BLaER1 (cell line): Measurements from ENCODE around the gene UMOD.

Experiments used
- H3K27ac ChIP-seq: shearing (Covaris generic); formaldehyde crosslinking; 2 replicates; pipeline ENCODE4 v1.8.1; 2022
- H3K27me3 ChIP-seq: shearing (Covaris generic); formaldehyde crosslinking; 2 replicates; pipeline ENCODE4 v1.8.1; 2022
- H3K36me3 ChIP-seq: shearing (Covaris generic); formaldehyde crosslinking; 2 replicates; pipeline ENCODE4 v1.8.1; 2022
- H3K4me1 ChIP-seq: shearing (Covaris generic); formaldehyde crosslinking; 2 replicates; pipeline ENCODE4 v1.8.1; 2022
- H3K4me2 ChIP-seq: shearing (Covaris generic); formaldehyde crosslinking; 2 replicates; pipeline ENCODE4 v1.8.1; 2022
- H3K4me3 ChIP-seq: shearing (Covaris generic); formaldehyde crosslinking; 2 replicates; pipeline ENCODE4 v1.8.1; 2022
- H3K9ac ChIP-seq: shearing (Covaris generic); formaldehyde crosslinking; 2 replicates; pipeline ENCODE4 v1.8.1; 2022
- H3K9me3 ChIP-seq: shearing (Covaris generic); formaldehyde crosslinking; 2 replicates; pipeline ENCODE4 v1.8.1; 2022
- H4K20me1 ChIP-seq: shearing (Covaris generic); formaldehyde crosslinking; 2 replicates; pipeline ENCODE4 v1.8.1; 2022
- Cebpa-rat ChIP-seq: shearing (Covaris generic); IDR thresholded peaks from 2 replicates; pipeline ENCODE4 v1.8.1; 2022

UMOD gene

DNA sequence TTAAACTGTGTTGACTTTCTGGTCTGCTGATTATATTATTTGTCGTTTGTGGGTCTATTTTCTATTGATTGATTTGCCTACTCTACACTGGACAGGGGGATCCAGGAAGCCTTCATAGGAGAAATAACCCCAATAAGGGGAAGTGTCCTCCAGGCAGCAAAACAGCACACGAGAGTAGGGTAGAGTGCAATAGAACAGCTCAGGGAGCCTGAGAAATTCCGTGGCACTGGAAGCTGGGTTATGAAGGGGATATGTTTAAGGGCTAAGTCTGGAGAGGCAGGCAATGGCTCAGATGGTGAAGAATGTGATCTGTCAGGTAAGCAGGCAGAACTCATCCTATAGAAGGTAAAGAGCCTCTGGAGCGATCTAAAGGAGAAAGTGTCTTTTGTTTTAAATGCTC lies 46.1 kb downstream of the UMOD start:
- no peak overlapping the region for H3K9ac ChIP-seq
- no peaks in the 10 kb centered on the region for H3K36me3 ChIP-seq
- no peak overlapping the region for H3K27ac ChIP-seq
- H3K9me3 ChIP-seq, result no peaks in the 10 kb centered on the region
- no peaks in the 10 kb centered on the region for H3K27me3 ChIP-seq
- no peak for TF ChIP-seq Cebpa-rat
- no peaks in the 10 kb centered on the region for H4K20me1 ChIP-seq
- H3K4me3 ChIP-seq, result no peak overlapping the region
- no peaks in the 10 kb centered on the region for H3K4me1 ChIP-seq
- no peak overlapping the region for H3K4me2 ChIP-seq

DNA sequence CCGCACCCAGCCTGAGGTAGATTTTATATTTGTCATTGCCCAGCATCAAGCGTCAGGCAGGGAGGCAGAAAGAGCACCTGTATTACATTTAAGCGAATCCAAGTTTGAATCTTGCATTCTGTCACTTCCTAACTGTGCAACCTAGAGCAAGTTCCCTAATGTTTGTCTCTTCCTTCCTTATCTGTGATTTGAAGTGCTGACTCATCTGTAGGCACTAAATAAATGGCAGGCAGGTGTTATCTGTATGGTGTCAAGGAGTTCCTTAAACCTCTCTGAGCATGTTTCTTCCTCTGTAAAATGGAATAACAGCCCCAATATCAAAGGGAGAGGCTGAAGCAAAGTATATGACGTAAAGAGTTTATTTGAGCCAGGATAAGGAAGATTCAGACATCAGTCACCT lies 49.5 kb downstream of the UMOD start:
- H3K27me3 ChIP-seq, result no peaks in the 10 kb centered on the region

DNA sequence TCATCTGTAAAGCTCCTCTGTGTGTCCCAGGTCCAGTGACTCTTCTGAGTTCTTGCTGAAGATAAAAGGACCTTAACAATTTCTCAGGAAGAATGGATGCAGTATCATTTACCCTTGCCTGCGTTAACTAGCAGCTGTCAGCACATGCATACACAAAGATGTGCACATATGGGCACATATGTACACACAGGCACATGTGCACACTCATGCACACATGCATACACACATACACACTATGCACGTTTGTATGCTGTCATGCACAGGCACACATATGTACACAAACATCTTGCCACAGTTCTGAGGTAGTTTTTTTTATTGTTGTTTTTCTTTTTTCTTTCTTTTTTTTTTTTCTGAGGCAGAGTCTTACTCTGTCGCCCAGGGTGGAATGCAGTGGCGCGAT lies 50.1 kb downstream of the UMOD start:
- no peak for TF ChIP-seq Cebpa-rat

More for the DNA sequence above, 49.5 kb downstream of the UMOD start:
- H3K9me3 ChIP-seq, result no peaks in the 10 kb centered on the region
- no peak overlapping the region for H3K9ac ChIP-seq
- no peaks in the 10 kb centered on the region for H4K20me1 ChIP-seq
- H3K4me2 ChIP-seq, result no peak overlapping the region
- H3K4me1 ChIP-seq, result no peaks in the 10 kb centered on the region
- H3K36me3 ChIP-seq, result no peaks in the 10 kb centered on the region
- no peak for TF ChIP-seq Cebpa-rat
- H3K4me3 ChIP-seq, result no peak overlapping the region
- H3K27ac ChIP-seq, result no peak overlapping the region

DNA sequence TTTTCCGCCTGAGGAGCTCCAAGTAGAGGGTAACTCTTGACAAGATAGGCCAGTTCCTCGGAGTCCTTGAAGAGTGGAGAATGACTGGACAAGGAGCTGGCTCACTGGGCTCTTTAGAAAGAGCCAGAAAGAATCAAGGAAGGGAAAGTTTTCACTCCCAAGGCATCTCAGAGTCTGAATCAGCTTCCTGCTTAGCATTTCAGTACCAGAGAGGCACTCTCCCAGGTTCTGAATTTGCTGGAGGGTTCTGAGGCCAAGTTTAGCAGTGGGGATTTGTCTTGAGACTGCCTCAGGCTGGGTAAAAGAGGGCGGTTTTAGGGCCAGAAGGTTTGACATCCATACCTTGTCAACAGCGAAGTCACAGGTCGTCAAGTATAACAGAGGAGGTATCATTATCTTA lies 50.7 kb downstream of the UMOD start:
- Histone ChIP-seq H3K4me2 (no peak overlapping the region), H3K36me3 (no peaks in the 10 kb centered on the region), H3K4me1 (no peaks in the 10 kb centered on the region), H4K20me1 (no peaks in the 10 kb centered on the region), H3K27ac (no peak overlapping the region), H3K9me3 (no peaks in the 10 kb centered on the region), H3K27me3 (no peaks in the 10 kb centered on the region), H3K4me3 (no peak overlapping the region), H3K9ac (no peak overlapping the region)
- TF ChIP-seq Cebpa-rat, result no peak

More for the DNA sequence above, 50.1 kb downstream of the UMOD start:
- Histone ChIP-seq H3K27ac (no peak overlapping the region), H4K20me1 (no peaks in the 10 kb centered on the region), H3K27me3 (no peaks in the 10 kb centered on the region), H3K4me2 (no peak overlapping the region), H3K4me3 (no peak overlapping the region), H3K36me3 (no peaks in the 10 kb centered on the region), H3K9ac (no peak overlapping the region), H3K9me3 (no peaks in the 10 kb centered on the region), H3K4me1 (no peaks in the 10 kb centered on the region)

DNA sequence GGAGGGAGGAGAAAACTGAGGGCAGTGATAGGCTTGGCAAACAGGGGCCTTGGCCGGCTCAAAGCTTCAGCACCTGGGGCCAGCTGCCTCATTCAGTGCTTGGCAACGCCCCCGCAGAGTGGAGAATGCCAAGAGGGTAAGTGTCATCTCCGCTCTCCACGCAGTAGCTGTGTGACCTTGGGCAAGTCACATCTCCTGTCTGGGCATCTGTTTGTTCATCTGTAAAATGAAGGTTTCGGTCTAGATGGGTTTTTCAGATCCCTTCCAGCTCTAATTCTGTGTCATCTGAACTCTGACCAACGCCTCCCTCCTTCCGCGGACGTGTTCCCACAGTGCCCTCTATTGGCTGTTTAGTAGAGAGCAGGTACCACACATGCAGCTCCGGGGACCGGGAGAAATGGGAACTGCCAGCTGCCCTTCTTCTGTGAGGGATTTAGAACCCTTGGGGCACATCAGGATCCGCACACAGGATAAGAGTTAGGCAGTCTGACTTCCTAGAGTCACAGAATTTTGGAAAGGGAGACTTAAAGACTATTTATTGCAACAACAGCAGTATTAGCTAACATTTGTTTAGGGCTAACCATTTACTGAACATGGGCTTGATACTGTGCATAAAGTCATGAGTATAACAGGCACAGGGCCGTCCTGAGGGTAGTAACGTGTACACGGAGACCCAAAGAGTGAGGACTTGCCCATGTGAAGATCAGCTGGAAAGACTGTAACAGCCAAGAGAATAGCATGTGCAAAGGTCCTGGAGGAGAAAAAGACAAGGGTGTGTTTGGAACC lies 52.0 kb downstream of the UMOD start:
- no peak overlapping the region for H3K9ac ChIP-seq
- no peaks in the 10 kb centered on the region for H4K20me1 ChIP-seq
- TF ChIP-seq Cebpa-rat, result no peak
- H3K4me2 ChIP-seq, result no peak overlapping the region
- H3K36me3 ChIP-seq, result no peaks in the 10 kb centered on the region
- no peaks in the 10 kb centered on the region for H3K27me3 ChIP-seq
- no peaks in the 10 kb centered on the region for H3K9me3 ChIP-seq
- H3K4me1 ChIP-seq, result no peaks in the 10 kb centered on the region
- no peak overlapping the region for H3K4me3 ChIP-seq
- H3K27ac ChIP-seq, result no peak overlapping the region

DNA sequence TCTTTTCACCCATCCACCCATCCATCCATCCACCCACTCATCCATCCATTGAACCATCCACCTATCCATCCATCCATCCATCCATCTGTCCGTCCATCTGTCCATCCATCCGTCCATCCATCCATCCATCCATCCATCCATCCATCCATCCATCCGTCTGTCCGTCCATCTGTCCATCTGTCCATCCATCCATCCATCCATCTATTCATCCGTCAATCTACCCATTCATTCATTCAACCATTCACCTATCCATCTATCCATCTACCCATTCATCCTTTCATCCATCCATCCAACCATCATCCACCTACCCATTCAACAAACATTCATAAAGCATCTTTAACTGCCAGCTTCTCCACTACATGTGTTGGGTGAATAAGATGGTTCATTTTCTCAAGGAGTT lies 54.1 kb downstream of the UMOD start:
- Histone ChIP-seq H3K27me3 (no peaks in the 10 kb centered on the region), H3K9ac (no peak overlapping the region), H4K20me1 (no peaks in the 10 kb centered on the region), H3K4me3 (no peak overlapping the region), H3K4me1 (no peaks in the 10 kb centered on the region), H3K36me3 (no peaks in the 10 kb centered on the region), H3K4me2 (no peak overlapping the region), H3K27ac (no peak overlapping the region), H3K9me3 (no peaks in the 10 kb centered on the region)
- no peak for TF ChIP-seq Cebpa-rat

DNA sequence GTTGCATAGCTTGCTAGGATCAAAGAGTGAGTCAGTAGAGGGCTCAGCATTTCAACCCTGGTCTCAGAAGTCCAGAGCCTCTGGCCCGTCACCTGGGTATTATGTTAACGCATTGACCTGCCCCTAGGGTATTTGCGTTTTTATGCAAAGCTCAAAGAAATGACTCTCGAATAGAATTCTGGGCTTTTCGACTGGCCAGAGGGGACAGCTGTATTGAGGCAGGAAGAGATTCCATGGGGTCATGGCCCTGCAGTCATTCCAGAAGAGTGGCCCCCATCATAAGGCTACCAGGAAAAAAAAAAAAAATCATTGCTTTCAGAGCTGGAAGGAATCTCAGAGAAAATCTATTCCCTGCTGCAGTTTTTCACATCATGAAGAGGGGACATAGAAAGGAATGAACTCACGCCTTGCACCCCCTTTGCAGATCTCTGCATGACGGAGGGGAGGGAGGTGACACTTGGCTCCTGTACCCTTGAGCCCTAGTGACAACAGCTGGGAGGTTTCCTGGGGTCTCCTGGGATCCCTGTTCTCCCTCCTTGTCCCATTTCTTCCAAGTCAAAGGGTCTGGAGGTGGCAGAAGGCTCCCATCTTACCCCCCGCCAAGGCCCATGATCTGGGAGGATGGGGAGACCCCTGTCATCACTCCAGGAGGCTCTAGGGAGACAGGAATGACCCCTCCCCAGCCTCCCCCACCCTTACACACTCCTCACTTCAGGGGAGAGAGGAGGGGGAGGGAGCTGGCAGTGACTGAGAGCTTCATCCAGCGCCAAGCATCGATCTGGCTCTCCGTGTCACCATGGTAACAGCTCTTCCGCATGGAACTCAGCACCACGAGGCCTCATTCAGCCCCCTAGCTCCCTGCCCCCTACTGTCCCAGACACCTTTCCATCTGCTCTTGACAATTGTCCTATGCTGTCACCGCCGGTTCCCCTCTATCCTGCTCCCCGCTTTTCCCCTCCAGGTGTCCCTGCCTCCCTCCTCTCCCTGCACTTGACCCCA lies 61.0 kb downstream of the UMOD start:
- Histone ChIP-seq H4K20me1 (no peaks in the 10 kb centered on the region), H3K27me3 (no peaks in the 10 kb centered on the region), H3K9me3 (no peaks in the 10 kb centered on the region), H3K9ac (no peak overlapping the region), H3K27ac (no peak overlapping the region), H3K36me3 (no peaks in the 10 kb centered on the region), H3K4me1 (no peaks in the 10 kb centered on the region), H3K4me3 (no peak overlapping the region), H3K4me2 (no peak overlapping the region)
- TF ChIP-seq Cebpa-rat, result no peak

DNA sequence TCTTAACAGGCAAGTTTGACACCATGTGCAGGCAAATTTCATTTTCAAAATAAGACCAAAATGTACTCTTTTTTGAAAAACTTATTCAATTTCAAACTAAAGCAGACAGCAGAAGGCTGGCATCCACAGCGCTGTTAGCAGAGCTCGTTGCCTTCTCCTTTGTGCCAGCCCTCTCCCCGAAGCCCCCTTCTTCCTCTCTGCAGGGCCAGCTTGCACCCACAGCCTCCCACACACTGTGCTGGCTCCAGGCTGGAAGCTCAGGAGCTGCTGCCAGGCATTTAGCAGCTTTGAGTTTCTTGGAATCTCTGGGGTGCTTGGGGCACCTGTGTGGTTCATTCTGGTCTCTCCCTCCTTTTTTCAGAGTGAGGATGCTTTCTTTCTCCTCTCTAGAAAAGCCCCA lies 62.9 kb downstream of the UMOD start:
- Histone ChIP-seq H4K20me1 (no peaks in the 10 kb centered on the region), H3K9ac (no peak overlapping the region), H3K27me3 (no peaks in the 10 kb centered on the region), H3K27ac (no peak overlapping the region), H3K9me3 (no peaks in the 10 kb centered on the region), H3K4me2 (no peak overlapping the region), H3K4me1 (no peaks in the 10 kb centered on the region), H3K4me3 (no peak overlapping the region), H3K36me3 (no peaks in the 10 kb centered on the region)
- no peak for TF ChIP-seq Cebpa-rat

DNA sequence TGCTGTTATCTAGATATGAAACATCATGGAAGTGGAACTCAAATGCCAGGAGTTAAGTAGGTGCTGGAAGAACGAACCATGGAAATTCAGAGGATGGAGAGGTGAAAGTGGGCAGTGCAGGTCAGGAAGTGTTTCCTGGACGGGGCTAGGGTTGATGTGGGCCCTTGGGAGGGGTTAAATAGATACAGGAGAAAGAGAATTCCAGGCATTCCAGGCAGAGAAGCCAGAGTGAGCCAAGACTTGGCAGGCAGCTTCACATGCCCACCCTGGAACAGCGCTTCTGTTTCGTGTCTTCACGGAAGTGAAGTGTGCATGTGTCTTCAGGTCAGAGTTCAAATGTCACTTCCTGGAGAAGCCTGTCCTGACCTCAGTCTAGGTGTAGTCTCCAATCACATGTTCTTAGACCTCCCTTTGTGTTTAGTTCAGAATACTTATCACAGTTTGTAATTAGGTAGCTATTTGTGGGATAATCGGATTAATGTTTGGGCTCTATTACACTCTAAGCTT lies 66.5 kb downstream of the UMOD start:
- Histone ChIP-seq H3K27me3 (no peaks in the 10 kb centered on the region), H3K9ac (no peak overlapping the region), H3K36me3 (no peaks in the 10 kb centered on the region), H3K4me1 (no peaks in the 10 kb centered on the region), H3K9me3 (no peaks in the 10 kb centered on the region), H4K20me1 (no peaks in the 10 kb centered on the region), H3K4me2 (no peak overlapping the region), H3K27ac (no peak overlapping the region), H3K4me3 (no peak overlapping the region)
- TF ChIP-seq Cebpa-rat, result no peak
